Sciatic nerve (tissue), 2 donors: ENCODE measurements around the gene MVB12B. TPM values are rescaled to one million over a fixed set of nuclear protein-coding genes. Genes with fewer than 3 reads are reported as not detected.

Source experiments
- ATAC-seq: fragments of 200-7000 bp; cut with Tn5 transposase; one replicate; pipeline ENCODE4 v1.9.1; 2020; ENCODE audit warnings: mild to moderate bottlenecking, moderate library complexity
- DNase-seq: peaks from one replicate; pipeline ENCODE4 v3.0.0-alpha.2; 2020; ENCODE audit warnings: low spot score
- intact Hi-C: fragments of 100-400 bp; cut with DNase I; formaldehyde crosslinking; loops from one replicate; pipeline ENCODE4 v1.14.2; 2022
- total RNA-seq: library from RNA; stranded (reverse); fragmentation: NEBNext Ultra II Directional; extraction: Animal tissue kit (Norgen Biotek cat#: 25700); gene quantifications from one replicate; pipeline ENCODE4 v1.2.1, GENCODE V29; 2021
- donor health status: DM: no; HTN: no; CAD: no.
- donor health status: DM: no; HTN: no; CAD: no.

MVB12B gene
- total RNA-seq, 1 donor from 2014 or later, result 65.7 TPM

DNA sequence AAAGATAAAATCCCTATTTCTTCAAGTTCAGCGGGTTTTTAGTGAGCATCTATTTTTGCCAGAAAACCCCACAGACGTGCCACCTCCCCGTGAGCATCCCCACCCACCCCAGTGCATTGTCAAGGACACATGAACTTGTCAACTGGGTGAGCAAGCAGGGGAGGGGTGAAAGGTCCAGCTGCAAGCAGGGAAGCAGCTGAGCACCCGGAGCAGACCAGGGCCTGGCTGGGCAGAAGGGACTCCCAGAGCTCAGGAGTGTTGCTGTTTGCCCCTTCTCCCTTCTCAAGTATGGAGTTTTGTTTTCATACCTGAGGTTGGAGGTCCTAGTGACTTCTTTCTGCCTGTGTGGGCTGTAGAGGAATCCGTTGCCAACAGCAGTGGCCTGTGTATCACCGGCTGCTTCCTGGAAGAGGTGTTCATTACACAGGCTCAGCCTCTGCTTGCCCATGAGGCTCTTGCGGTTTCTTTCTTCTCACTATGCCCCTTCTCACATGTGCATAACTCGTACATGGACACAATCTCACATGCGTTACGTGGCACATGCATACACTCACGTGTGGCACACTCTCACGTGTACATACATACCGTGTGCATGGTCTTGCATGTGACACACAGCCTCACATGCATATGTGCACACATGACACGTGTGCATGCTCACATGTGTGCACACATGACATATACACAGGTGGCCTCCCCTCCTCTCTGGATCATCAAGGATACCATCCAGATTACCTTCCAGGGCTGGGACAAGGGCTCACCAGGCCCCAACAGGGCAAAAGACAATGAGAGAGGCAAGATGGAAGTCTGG is 126.7 kb downstream of the MVB12B start:
- intact Hi-C loops, result no loop called here
- DNase-seq (no peak), ATAC-seq (no peak)

DNA sequence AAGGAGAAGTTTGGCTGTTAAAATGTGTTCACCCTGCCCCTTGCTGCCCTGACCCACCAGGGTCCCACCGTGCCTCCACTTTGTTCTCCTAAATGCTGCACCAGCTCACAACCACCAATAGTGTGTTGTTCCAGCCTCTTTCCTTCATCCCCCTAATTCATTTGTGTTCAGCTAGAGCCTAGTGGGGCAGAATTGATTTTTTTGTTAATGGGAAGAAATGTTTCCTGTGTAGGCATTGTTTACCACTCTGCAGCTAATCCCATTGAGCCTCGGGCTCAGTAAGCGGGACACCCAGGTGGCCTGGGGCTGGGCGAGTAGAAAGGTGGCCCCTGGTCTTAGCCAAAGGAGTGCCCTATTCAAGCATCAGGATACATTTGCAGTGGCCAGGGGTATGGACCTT is 127.6 kb downstream of the MVB12B start:
- no peak for DNase-seq
- ATAC-seq, result no peak
- intact Hi-C loops, result no loop called here

DNA sequence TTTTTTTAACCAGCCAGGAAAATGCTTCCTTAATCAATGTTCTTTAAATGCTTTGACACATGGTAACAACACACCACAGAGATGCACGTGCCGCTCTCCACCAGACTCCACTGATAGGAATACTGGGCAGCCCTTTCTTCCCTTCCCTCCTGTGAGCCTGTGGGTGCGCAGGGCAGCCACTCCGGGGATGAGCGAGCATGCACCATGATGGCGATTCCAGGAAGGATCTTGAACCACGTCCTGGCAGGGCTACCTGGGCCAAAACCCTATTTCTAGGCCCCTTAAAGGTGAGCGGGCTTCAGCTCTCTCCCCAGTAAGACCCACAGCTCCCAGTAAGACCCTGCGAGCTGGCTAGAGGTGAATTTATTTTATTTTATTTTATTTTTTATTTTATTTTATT is 128.2 kb downstream of the MVB12B start:
- ATAC-seq, result no peak
- intact Hi-C loops, result no loop called here
- DNase-seq, result no peak

DNA sequence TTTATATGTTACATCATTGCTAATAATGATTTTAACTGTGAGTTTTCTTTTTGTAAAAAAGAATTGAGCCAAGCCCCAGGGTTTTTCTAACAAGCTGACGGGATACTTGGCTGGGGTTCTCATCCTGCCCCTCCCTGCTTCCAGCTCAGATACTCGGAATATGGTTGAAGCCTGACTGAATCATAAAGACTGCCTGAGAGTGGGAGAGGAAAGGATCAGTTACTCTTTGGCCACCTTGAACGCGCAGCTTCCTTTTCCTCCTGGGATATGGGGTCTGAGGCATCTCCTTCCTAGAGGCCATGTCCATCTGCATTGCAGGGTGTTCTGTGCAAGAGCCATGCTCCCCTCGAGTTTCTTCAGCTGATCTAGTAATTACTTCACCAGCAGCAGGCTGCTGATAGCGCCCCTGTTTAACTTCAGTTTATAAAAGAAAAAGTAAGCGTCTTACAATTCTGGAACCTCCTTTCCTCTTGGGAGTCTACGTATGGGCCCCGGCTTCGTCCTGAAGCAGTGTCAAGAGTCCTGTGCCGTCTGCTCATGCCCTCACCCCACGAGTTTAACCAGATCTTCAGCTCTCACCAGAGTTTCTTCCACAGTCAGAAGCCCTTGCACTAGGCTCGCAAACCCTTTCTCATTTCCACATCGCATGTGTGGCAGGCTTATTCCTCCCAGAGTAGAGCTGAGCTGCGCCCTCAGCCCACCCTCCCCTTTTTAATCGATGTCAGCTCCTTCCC is 130.0 kb downstream of the MVB12B start:
- DNase-seq, result peak; percentile 38
- intact Hi-C loops, result no loop called here
- peak; percentile 61 for ATAC-seq

DNA sequence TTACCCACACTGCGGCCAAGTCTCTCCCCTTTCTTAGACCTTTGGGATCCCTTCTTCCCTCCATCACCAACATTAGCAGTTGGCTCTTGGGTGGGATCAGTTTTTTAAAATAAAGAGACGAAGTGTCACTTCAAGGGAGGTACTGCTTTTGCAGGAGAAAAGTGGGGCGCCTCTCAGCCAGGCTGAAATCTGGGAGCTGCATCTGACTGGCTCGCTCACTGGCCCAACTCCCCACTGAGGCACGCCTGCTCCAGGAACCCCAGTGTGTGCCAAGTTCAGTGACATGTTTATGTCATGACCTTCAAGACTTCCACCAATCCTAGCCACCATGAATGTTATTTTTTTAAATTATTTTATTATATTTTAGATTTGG is 130.5 kb downstream of the MVB12B start:
- DNase-seq (peak; percentile 50), ATAC-seq (no peak)
- intact Hi-C loops, result no loop called here

DNA sequence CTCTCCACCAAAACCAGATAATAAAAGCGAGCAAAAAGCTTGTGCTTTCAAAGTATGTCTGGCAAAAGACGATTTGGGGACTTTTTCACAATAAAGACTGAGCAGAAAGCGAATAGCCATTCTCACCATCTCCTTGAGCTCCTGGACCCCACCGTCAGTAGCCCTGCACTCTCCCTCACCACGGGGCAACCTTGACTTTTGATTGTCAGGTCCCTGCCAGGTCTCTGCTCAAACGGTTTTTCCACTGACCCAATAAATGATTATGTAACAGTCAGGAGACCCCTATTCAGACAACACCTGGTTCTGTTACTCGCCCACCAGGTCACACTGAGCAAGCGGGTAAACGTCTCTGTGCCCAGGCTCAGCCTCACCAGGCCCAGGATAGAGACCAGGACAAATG is 131.3 kb downstream of the MVB12B start:
- DNase-seq (peak; percentile 31), ATAC-seq (no peak)
- intact Hi-C loops, result no loop called here

DNA sequence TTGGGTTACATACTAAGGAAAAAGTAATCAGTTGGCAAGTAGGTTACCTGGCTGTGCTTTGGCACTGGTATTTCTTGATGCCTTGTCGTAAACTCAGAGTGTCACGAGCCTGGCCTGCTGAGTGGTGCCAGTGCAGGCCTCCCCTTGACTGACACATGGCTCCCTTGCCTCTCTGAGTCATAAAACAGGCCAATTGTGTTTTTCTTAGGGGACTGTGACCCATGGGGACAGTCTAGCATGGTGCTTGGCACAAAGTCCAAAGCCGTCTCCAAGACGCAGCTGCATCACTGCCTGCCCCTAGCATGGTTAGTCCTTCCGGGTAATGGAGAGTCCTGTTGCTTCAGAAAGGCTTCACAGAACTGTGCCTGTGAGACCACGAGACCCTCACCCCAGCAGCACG is 132.5 kb downstream of the MVB12B start:
- DNase-seq, result no peak
- ATAC-seq, result no peak
- intact Hi-C loops, result no loop called here

DNA sequence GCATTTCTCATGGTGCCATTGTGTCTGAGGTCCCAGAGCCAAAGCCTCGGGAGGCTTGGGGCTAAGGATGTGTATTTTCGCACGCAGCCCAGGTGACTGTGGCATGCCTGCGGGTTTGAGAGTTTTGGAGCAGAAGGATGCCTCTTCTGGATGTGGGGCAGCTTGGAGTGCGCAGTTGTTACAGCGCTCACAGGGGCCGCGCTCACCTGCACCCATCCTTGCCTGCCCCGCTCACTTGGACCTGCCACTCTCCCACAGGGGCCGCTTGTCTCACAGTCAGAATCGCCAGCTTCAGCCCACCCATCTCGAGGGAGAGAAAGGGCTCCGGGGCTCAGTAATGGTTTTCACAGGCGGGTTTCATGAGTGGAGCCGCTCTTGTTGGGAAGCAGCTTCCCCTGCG is 132.9 kb downstream of the MVB12B start:
- intact Hi-C loops, result no loop called here
- DNase-seq, result peak; percentile 48
- no peak for ATAC-seq

DNA sequence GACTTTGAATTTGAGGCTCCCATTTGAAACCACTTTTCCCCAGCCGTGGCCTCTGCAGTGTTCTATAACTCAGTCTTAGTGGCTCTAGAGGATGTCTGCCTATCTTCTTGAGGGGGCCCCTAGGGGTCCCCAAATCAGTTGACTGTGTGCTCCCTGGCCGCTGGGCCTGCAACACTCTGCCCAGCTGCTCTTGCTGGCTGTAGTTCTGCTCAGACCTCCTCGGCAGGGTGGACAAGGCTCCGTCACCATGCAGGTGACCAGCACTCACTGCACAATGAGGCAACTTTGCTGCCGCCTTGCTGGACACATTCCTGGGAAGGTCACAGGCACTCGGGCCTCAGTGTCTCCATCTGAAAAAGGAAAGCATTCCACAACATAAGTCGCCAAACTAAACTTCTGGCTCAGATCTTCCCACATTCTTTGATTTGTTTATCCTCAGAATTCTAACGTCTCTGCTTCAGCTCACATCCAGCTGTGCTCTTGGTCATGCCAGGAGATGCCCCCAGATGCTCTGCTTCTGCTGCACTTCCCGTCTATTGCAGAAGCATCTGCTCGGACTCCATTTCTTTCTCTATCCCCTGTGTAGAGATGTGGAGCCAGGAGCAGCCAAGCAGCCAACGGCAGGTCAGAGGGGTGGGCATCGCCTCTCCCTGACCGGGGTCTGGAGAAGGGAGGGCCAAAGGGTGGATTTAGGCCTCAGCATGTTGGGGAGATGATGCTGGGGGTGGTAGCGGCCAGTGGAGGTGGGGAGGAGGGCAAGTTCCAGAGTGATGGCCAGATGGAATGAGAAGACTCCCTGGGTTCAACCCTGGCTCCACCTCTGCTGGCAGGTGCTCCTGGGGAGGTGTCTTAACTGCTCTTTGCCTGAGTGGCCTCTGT is 133.6 kb downstream of the MVB12B start:
- DNase-seq, result no peak
- no peak for ATAC-seq
- intact Hi-C loops, result no loop called here

DNA sequence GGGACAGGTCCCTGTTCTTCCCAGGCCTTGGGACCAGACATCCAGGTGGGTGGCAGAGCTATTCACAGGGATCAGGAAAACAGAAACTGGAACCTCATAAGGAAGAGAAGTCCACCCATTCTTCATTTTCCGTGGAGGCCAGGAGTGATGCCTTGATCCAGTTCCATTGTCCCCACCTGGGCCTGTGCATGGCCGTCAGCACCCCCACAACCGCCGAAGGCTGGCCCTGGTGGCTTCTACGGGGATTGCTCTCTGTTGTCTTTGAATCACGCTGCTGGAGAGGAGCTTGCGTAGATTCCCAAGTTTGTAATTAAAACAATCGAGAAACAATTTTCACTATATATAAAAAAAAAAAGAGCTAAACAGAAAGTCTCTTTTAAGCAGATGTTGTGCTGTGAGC is 134.4 kb downstream of the MVB12B start:
- DNase-seq, result no peak
- intact Hi-C loops, result no loop called here
- no peak for ATAC-seq

DNA sequence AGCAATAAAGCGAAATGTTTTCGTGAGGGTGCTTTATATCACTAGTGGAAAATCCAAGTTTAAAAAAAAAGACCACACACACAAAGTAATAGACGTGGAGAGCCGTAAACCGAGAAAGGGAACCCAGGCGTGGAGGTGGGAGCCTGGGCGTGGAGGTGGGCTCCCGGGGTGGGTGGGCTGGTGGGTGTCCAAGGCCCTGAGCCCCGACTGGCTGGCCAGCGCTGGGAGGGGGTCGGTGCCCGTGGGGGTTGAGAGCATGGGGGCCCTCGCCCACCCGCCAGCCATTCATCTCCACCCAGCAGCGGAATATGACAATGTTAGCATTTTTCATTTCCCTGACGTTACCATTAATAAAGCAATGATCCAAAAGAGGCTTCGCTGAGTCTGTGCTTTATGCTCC is 135.0 kb downstream of the MVB12B start:
- ATAC-seq (no peak), DNase-seq (no peak)
- intact Hi-C loops, result no loop called here

DNA sequence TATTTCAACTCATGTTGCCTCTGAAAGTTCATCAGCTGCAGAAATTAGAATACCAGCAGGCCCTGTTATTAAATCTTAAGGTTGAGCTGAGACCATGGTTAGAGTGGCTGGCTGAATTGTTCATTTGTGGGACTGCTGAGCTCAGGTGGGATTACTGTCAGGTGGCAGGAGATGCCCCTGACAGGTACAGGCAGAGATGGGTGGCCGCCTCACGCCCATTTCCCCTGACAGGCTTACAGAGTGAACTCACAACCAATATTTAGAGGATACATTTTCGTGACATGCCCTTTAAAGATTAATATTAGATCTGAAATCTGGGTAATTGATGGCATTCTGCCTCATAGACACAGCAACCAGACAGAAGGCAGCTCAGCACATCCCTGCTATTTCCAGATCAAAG is 136.0 kb downstream of the MVB12B start:
- DNase-seq (no peak), ATAC-seq (no peak)
- intact Hi-C loops, result no loop called here

DNA sequence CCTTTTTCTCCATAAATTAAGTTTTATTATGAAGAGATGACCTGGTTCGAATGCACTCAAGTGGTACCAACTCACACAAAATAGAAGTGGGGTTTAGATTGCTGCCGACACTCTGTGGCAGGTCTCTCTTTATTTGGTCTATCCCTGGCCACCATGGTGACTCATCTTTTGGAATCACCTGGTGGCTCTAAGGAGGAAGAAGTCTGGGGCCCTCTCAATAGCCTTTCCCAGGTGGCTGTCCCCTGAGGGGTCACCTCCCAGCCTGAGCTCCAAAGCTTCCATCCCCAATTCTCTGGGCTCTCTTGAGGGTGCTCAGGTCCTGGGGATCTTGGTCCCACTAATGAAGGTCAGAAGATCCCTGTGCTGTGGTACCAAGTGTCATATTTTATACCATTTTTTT is 136.8 kb downstream of the MVB12B start:
- ATAC-seq, result no peak
- no peak for DNase-seq
- intact Hi-C loops, result no loop called here

DNA sequence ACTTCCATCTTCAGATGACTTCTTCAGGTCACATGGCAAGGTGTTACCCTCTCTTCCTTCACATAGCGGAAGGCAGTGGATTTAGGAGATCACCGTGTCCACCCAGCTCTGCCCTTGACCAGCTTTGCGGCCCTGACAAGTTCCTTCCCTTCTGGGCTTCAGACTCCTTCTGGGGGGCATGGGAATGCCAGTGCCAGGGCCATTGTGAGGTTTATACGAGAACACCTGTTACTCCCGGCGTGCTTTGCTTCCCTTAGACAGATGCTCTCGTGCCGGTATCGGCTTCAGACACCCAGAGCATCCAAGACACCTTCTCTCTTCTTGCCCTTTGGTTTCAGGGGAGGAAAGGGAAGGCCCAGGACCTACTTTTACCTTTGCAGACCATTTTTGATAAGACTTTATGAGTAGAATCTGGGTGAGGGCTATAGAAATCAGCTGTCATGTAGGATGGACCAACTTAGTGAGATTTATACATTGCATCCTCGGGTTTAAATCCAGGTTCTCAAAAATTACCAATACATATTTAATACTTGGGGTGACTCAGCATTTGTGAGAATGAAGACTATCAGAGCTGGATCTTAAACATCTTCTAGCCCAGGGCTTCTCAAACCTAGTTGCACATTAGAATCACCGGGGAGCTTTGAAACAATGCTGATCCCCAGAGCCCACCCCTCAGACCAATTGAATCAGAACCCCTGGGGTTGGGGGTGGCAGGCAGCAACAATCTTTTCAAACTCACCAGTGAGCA is 138.2 kb downstream of the MVB12B start:
- no peak for DNase-seq
- intact Hi-C loops, result no loop called here
- ATAC-seq, result no peak

DNA sequence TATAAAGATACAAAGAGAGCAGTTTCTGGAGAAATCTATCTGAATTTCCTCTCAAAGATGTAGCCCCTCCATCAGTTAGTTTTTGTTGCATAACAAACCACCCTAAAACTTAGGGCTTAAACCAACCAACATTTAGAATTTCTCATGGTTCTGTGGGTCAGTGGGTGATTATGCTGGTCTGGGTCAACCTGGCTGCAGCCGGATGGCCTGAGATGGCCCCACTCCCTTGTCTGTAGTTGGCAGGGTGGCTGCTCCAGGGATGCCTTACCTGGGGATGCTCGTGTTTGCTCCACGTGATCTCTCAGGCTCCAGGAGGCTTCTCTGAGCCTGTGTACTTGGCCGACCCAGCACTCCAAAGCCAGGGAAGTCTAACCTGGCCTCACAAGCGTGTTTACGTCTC is 139.3 kb downstream of the MVB12B start:
- intact Hi-C loops, result no loop called here
- DNase-seq (no peak), ATAC-seq (no peak)

DNA sequence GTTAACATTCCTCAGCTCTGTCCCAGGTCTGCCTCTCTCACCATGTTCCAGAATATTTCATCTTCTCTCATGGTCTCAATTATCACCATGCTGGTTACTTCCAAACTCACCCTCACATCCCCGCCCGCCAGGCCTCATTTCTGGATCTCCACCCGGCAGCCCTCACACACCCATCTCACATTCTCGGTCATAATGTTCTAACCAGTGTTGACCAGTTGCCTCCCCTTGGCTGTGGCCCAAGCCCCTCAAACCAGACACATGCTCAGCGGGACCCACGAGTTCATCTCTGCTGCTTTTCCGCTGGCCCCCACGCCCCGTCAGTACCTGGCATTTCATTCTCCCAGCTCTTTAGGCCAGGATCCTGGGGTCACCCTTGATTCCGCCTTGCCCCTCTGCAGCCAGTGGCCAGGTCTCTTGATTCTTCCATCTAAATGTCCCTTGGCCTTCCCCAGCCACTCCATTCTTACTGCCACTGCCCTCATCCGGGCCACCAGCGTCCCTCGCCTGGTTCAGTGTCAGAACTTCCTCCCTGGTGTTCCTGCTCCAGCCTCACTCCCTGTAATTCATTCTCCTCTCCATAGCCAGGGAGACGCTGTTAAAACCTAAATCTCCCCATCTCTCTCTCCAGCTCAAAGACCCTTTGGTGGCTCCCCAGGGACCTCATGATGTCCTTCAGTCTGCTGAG is 141.7 kb downstream of the MVB12B start:
- peak; percentile 53 for DNase-seq
- intact Hi-C loops, result no loop called here
- ATAC-seq, result peak; percentile 60

DNA sequence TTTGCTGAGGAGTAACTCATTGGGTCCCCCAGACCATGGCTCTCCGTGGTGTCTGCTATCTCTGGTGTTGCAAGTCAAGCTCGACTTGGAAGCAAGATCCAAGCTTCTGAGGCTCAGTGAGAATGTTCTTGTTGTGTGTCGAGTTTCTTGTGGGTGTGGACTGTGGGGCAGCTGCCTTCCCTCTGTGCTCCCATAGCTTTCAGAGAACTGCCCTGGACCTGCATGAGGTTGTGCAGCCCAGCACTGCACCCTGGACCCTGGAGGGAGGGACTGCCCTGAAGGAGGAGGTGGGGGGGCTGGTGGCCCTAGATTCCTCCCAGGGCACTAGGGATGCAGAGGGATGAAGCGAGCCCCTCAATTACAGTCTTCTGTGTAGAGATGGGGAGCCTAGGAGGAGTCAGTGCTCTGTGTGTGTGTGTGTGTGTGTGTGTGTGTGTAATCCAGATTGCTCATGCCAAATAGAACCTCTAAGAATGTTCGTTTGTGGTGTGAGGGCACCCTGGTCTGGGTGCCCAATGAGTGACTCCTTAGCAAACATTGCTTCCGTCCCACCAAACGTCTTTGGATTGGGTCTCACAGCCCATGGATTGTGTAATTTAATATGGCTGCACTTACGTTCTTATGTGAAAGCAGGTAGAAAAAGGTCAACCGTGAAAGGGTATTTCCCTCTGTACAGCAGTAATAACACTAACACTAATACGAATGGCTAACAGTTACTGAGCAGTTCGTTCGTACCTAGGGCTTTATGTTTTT is 143.8 kb downstream of the MVB12B start:
- peak; percentile 13 for ATAC-seq
- intact Hi-C loops, result no loop called here

DNA sequence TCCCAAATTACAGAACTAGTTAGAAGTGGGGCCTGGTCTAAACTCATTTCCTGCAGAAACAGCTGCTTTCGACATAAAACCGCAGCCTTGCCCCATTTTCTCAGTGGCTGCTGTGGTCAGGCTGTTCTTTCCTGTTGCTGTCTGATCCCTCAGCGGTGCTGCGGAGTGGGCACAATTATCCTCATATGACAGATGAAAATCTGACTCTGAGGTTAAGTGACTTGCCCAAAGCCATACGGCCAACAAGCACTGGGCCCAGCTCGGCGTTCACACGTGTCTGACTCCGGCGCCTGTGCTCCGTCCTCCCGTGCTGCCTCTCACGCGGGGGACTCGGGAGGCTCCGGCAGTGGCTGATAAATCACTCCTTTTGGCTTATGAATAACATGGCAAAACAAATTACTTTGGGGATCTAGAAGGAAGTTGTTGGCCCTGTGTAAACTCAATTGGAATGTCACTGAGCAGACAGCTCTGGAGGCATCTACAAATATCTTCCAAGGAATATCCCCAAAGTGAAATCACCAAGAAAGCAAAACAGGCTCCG is 144.5 kb downstream of the MVB12B start:
- ATAC-seq (peak; percentile 77), DNase-seq (peak; percentile 74)
- intact Hi-C loops, result no loop called here

More for the DNA sequence above, 143.8 kb downstream of the MVB12B start:
- peak; percentile 40 for DNase-seq
